ENCODE results near the gene FCER2. TPM values are rescaled to one million over a fixed set of nuclear protein-coding genes. Genes with fewer than 3 reads are reported as not detected.

The FCER2 gene
- total RNA-seq, 2 experiments from 2014 or later, result 3.0 to 3.7 TPM

- no peak for TF ChIP-seq CTCF (IDR thresholded peaks at IDR 0.05)
- H3K27ac Mint-ChIP-seq, result no peak overlapping the region
- no peak overlapping the region for H3K4me3 Mint-ChIP-seq
- peaks cover 1% of the 10 kb centered on the region for H3K36me3 Mint-ChIP-seq (ENCODE audit: low read depth)
- peaks cover 47% of the 10 kb centered on the region for H3K4me1 Mint-ChIP-seq (ENCODE audit: low read depth)
- no peaks in the 10 kb centered on the region for H3K27me3 Mint-ChIP-seq
- DNase-seq (no peak), ATAC-seq (no peak)
- intact Hi-C loops (cut with micrococcal nuclease), result loop anchor here (10.0 kb wide), 1 partner anchor 70 kb away; no protein-coding TSS in a partner anchor
- CTCF ChIA-PET, result no interaction called here
- POLR2A ChIA-PET, result interaction anchor here (1.3 kb wide), 1 partner anchor 63 kb away, joined by 3 read pairs; no protein-coding TSS in a partner anchor
- H3K9me3 Mint-ChIP-seq, result no peaks in the 10 kb centered on the region
Measured at GRCh38 chr19:7704280-7705060, 2.5 kb upstream of the FCER2 start.

DNA sequence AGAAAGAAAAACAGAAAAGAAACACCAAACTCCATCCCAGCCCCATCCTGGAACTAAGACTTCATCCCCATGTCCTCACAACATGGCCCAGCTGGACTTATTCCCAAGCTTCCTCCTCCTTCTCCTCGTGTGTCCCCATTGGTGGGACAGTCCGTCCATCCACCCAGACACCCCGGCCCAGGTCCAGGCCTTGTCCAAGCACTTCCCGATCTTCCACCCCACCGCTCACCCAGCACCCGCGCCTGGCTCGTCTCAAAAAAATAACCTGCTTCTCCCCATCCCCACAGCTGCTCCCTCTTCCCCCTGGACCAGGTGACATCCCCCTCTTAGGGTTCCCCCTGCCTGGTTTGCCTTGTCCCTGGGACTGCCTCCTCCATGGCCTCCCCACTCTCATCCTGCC lies 1.4 kb upstream of the FCER2 start:
- DNase-seq (no peak), ATAC-seq (no peak)
- peaks cover 53% of the 10 kb centered on the region for H3K4me1 Mint-ChIP-seq (ENCODE audit: low read depth)
- intact Hi-C loops (cut with micrococcal nuclease), result loop anchor here (10.0 kb wide), 1 partner anchor 71 kb away; no protein-coding TSS in a partner anchor
- CTCF ChIA-PET, result interaction anchor here (1.5 kb wide), 1 partner anchor 22 kb away, joined by 6 read pairs; the partner anchor contains the start of gene TRAPPC5
- no peaks in the 10 kb centered on the region for H3K9me3 Mint-ChIP-seq
- TF ChIP-seq CTCF (IDR thresholded peaks at IDR 0.05), result no peak
- peaks cover 1% of the 10 kb centered on the region for H3K36me3 Mint-ChIP-seq (ENCODE audit: low read depth)
- POLR2A ChIA-PET, result no interaction called here
- no peak overlapping the region for H3K27ac Mint-ChIP-seq
- H3K27me3 Mint-ChIP-seq, result peaks cover 2% of the 10 kb centered on the region
- no peak overlapping the region for H3K4me3 Mint-ChIP-seq

- intact Hi-C loops (cut with micrococcal nuclease), result loop anchor here (10.0 kb wide), 1 partner anchor 74 kb away; no protein-coding TSS in a partner anchor
- peaks cover 8% of the 10 kb centered on the region for H3K27me3 Mint-ChIP-seq
- CTCF ChIA-PET, result interaction anchor here (0.6 kb wide), 1 partner anchor 133 kb away, joined by 3 read pairs; no protein-coding TSS in a partner anchor
- no peaks in the 10 kb centered on the region for H3K9me3 Mint-ChIP-seq
- H3K4me3 Mint-ChIP-seq, result no peak overlapping the region
- H3K36me3 Mint-ChIP-seq (ENCODE audit: low read depth), result no peaks in the 10 kb centered on the region
- no peak for ATAC-seq
- POLR2A ChIA-PET, result interaction anchor here (0.8 kb wide), 1 partner anchor 108 kb away, joined by 3 read pairs; no protein-coding TSS in a partner anchor
- H3K4me1 Mint-ChIP-seq (ENCODE audit: low read depth), result peaks cover 40% of the 10 kb centered on the region
- no peak for DNase-seq
- TF ChIP-seq CTCF (IDR thresholded peaks at IDR 0.05), result no peak
- H3K27ac Mint-ChIP-seq, result no peak overlapping the region
Measured at GRCh38 chr19:7701049-7701653, 780 bp downstream of the FCER2 start.

- TF ChIP-seq CTCF (IDR thresholded peaks at IDR 0.05), result no peak
- peaks cover 8% of the 10 kb centered on the region for H3K27me3 Mint-ChIP-seq
- no peaks in the 10 kb centered on the region for H3K9me3 Mint-ChIP-seq
- peak overlapping the region; percentile 83 for H3K27ac Mint-ChIP-seq
- H3K4me1 Mint-ChIP-seq (ENCODE audit: low read depth), result peaks cover 28% of the 10 kb centered on the region
- H3K36me3 Mint-ChIP-seq (ENCODE audit: low read depth), result no peaks in the 10 kb centered on the region
- intact Hi-C loops (cut with micrococcal nuclease), result loop anchor here (10.0 kb wide), 1 partner anchor 75 kb away; no protein-coding TSS in a partner anchor
- H3K4me3 Mint-ChIP-seq, result peak overlapping the region; percentile 61
- DNase-seq (peak; percentile 83), ATAC-seq (peak; percentile 74)
- ChIA-PET CTCF (interaction anchor here (0.8 to 5.0 kb wide), 3 partner anchors 19 to 232 kb away, joined by 3 to 28 read pairs (median 4); partner anchors contain the start of gene TRAPPC5), POLR2A (interaction anchor here (0.9 to 1.6 kb wide), 6 partner anchors 9 to 101 kb away, joined by 3 to 4 read pairs (median 3); partner anchors contain the start of gene TRAPPC5)
Measured at GRCh38 chr19:7699417-7700401, 2.2 kb downstream of the FCER2 start.

Measured in activated CD8-positive, alpha-beta T cell treated with anti-CD3 and anti-CD28 coated beads for 36 hours (primary cell).